Trophoblast cell (in vitro differentiated cells and primary cell): Measurements from ENCODE around the gene IRF7. TPM values are rescaled to one million over a fixed set of nuclear protein-coding genes. Genes with fewer than 3 reads are reported as not detected.

Experiments used
- DNase-seq, 2 donors: peaks; one replicate each; pipeline ENCODE4 v3.0.0-alpha.2; 2016
- H2AFZ ChIP-seq: 2 replicates; pipeline ENCODE4 v1.6.1; 2013; ENCODE audit warnings: low read length, moderate library complexity, mild to moderate bottlenecking; ENCODE audit not compliant: insufficient read depth, poor library complexity
- H2AK5ac ChIP-seq: 2 replicates; pipeline ENCODE4 v1.6.1; 2013; ENCODE audit warnings: mild to moderate bottlenecking, low read length
- H2BK120ac ChIP-seq: 2 replicates; pipeline ENCODE4 v1.6.1; 2013; ENCODE audit warnings: low read length, mild to moderate bottlenecking, moderate library complexity; ENCODE audit not compliant: insufficient read depth, poor library complexity
- H2BK12ac ChIP-seq: 2 replicates; pipeline ENCODE4 v1.6.1; 2013; ENCODE audit warnings: mild to moderate bottlenecking, low read length, moderate library complexity
- H2BK5ac ChIP-seq: 2 replicates; pipeline ENCODE4 v1.6.1; 2013; ENCODE audit warnings: low read length, low read depth, moderate library complexity, mild to moderate bottlenecking; ENCODE audit not compliant: poor library complexity
- H3K14ac ChIP-seq: 2 replicates; pipeline ENCODE4 v1.6.1; 2013; ENCODE audit warnings: mild to moderate bottlenecking, low read length
- H3K18ac ChIP-seq: 2 replicates; pipeline ENCODE4 v1.6.1; 2013; ENCODE audit warnings: mild to moderate bottlenecking, low read length
- H3K23ac ChIP-seq: 2 replicates; pipeline ENCODE4 v1.6.1; 2013; ENCODE audit warnings: low read length
- H3K27ac ChIP-seq: 2 replicates; pipeline ENCODE4 v1.5.1; 2013; ENCODE audit warnings: low read depth, mild to moderate bottlenecking, inconsistent platforms, low read length, moderate library complexity
- H3K27me3 ChIP-seq: 2 replicates; pipeline ENCODE4 v1.6.1; 2013; ENCODE audit warnings: inconsistent platforms, mild to moderate bottlenecking, low read length, moderate library complexity; ENCODE audit not compliant: insufficient read depth
- H3K36me3 ChIP-seq, 2 experiments: 1 replicate in 1 of 2; 2 replicates in 1 of 2; pipeline ENCODE4 v1.6.1; 2013; ENCODE audit warnings: low read length in 2 of 2, mild to moderate bottlenecking in 2 of 2, moderate library complexity in 1 of 2; ENCODE audit not compliant: insufficient read depth in 2 of 2, control insufficient read depth in 1 of 2
- H3K4ac ChIP-seq: 2 replicates; pipeline ENCODE4 v1.6.1; 2013; ENCODE audit warnings: low read depth, mild to moderate bottlenecking, low read length, moderate library complexity
- H3K4me1 ChIP-seq, 2 experiments: 1 replicate in 1 of 2; 2 replicates in 1 of 2; pipeline ENCODE4 v1.6.1; 2013; ENCODE audit warnings: low read length in 2 of 2, mild to moderate bottlenecking in 2 of 2, moderate library complexity in 1 of 2; ENCODE audit not compliant: insufficient read depth in 2 of 2, control insufficient read depth in 1 of 2
- H3K4me2 ChIP-seq: 2 replicates; pipeline ENCODE4 v1.6.1; 2013; ENCODE audit warnings: inconsistent platforms, mild to moderate bottlenecking, low read length, moderate library complexity
- H3K4me3 ChIP-seq: 2 replicates; pipeline ENCODE4 v1.5.1; 2013; ENCODE audit warnings: mild to moderate bottlenecking, low read depth, low read length, inconsistent platforms
- H3K79me1 ChIP-seq: one replicate; pipeline ENCODE4 v1.6.1; 2013; ENCODE audit warnings: low read length
- H3K79me2 ChIP-seq: 2 replicates; pipeline ENCODE4 v1.6.1; 2013; ENCODE audit warnings: low read length, mild to moderate bottlenecking; ENCODE audit not compliant: control insufficient read depth, insufficient read depth, poor library complexity
- H3K9ac ChIP-seq: 2 replicates; pipeline ENCODE4 v1.6.1; 2013; ENCODE audit warnings: mild to moderate bottlenecking, low read length
- H3K9me3 ChIP-seq: 2 replicates; pipeline ENCODE4 v1.6.1; 2013; ENCODE audit warnings: low read depth, mild to moderate bottlenecking, control low read depth, inconsistent platforms, low read length; ENCODE audit not compliant: insufficient read depth
- H4K12ac ChIP-seq: 2 replicates; pipeline ENCODE4 v1.6.1; 2013; ENCODE audit warnings: low read depth, mild to moderate bottlenecking, low read length, moderate library complexity
- H4K8ac ChIP-seq: 2 replicates; pipeline ENCODE4 v1.6.1; 2013; ENCODE audit warnings: low read depth, mild to moderate bottlenecking, low read length, moderate library complexity
- H4K91ac ChIP-seq: one replicate; pipeline ENCODE4 v1.6.1; 2013; ENCODE audit warnings: low read depth, mild to moderate bottlenecking, low read length, moderate library complexity
- WGBS: extraction: QIAGEN DNeasy Blood & Tissue Kit; methylation state at CpG from one replicate; pipeline ENCODE4 v1.1.7; 2013; ENCODE audit warnings: missing lambda C conversion rate; ENCODE audit not compliant: insufficient read length, insufficient coverage; ENCODE audit errors: extremely low coverage; 5-methylcytosine and 5-hydroxymethylcytosine counted together
- polyA plus RNA-seq: library from polyadenylated mRNA; stranded (reverse); fragments of 200-250 nt; gene quantifications from 2 replicates; pipeline ENCODE4 v1.2.3, GENCODE V29; 2013

The IRF7 gene
- 10.6 and 11.1 TPM in 2 replicates for polyA plus RNA-seq

DNA sequence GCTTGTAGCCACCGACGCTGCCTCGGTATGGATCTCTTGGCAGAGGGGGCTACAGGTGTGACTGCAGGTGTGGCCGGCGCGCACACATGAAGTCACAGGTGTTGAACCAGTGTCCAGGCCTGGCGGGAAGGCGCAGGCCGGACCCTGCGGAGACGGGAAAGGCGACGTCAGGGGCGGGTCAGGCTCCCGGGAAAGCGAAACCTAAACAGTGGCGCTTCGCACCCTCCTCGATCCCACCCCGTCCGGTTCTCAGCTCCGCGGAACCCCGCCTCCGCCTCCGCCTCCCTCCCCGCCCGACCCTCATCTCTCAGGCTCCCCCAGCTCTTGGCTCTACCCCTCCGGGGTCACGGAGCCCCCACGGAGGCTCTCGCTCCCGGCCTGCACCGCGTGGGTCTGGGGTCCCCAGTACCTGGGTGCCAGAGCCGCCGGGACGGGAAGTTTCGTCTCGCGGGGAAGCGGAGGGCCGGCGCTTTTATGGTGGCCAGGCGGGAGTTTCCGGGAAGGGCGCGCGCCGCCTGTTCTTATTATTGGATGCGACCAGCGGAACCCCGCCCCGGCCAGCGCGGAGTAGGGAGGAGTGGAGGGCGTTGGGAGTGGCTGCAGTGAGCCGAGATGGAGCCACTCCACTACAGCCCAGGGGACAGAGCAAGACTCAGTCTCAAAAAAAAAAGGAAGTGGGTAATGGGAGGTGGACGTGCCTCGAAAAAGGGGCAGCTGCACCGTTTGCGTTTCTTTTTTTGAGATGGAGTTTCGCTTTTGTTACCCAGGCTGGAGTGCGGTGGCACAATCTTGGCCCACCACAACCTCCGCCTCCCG lies at the start of gene IRF7:
IRF7 (minus strand) TSS at position 447 of the 816 bp plus-strand sequence. CDS start 586 bp downstream, outside the sequence.
- peak within 1 kb of the TSS; percentile 76 for H4K91ac ChIP-seq
- H3K9me3 ChIP-seq, result peaks cover 1% of the 10 kb centered on the region
- H2BK12ac ChIP-seq, result no peak within 1 kb of the TSS
- peak within 1 kb of the TSS; percentile 9 for H3K18ac ChIP-seq
- peak within 1 kb of the TSS; percentile 87 for H2BK5ac ChIP-seq
- H3K79me2 ChIP-seq, result no peaks in the 10 kb centered on the region
- peak; percentile 90 to 92 for DNase-seq
- H3K14ac ChIP-seq, result peak within 1 kb of the TSS; percentile 79
- no peaks in the 10 kb centered on the region for H3K27me3 ChIP-seq
- peaks cover 9 to 17% of the 10 kb centered on the region in 2 experiments for H3K4me1 ChIP-seq
- H3K23ac ChIP-seq, result no peak within 1 kb of the TSS
- peaks cover 2% of the 10 kb centered on the region for H3K79me1 ChIP-seq
- H3K4me2 ChIP-seq, result peak within 1 kb of the TSS; percentile 84
- H2AK5ac ChIP-seq, result peak within 1 kb of the TSS; percentile 54
- H2BK120ac ChIP-seq, result peak within 1 kb of the TSS; percentile 64
- H4K8ac ChIP-seq, result peak within 1 kb of the TSS; percentile 85
- H2AFZ ChIP-seq, result peak within 1 kb of the TSS; percentile 86
- H4K12ac ChIP-seq, result peak within 1 kb of the TSS; percentile 75
- peak within 1 kb of the TSS; percentile 68 for H3K27ac ChIP-seq
- peak within 1 kb of the TSS; percentile 84 for H3K4me3 ChIP-seq
- H3K4ac ChIP-seq, result peak within 1 kb of the TSS; percentile 43
- peaks cover 49 to 50% of the 10 kb centered on the region in 2 experiments for H3K36me3 ChIP-seq
- WGBS, result no CpG with 5 or more reads among the region's 66 CpGs
- peak within 1 kb of the TSS; percentile 73 for H3K9ac ChIP-seq

GRCh38 chr11:665062-665703 lies 49.4 kb upstream of the IRF7 start:
- no peak overlapping the region for H2AK5ac ChIP-seq
- WGBS, result no CpG with 5 or more reads among the region's 15 CpGs
- H3K4ac ChIP-seq, result no peak overlapping the region

GRCh38 chr11:662689-663274 lies 47.0 kb upstream of the IRF7 start:
- Histone ChIP-seq H3K9ac (no peak overlapping the region), H3K4me1 (no peaks in the 10 kb centered on the region), H2BK120ac (no peak overlapping the region), H3K4me2 (no peak overlapping the region), H3K79me1 (no peaks in the 10 kb centered on the region), H3K4me3 (no peak overlapping the region), H4K8ac (no peak overlapping the region), H3K27ac (no peak overlapping the region), H3K9me3 (peaks cover 4% of the 10 kb centered on the region), H3K23ac (no peak overlapping the region), H3K36me3 (peaks cover 47 to 54% of the 10 kb centered on the region in 2 experiments), H4K12ac (no peak overlapping the region), H3K27me3 (no peaks in the 10 kb centered on the region), H2AK5ac (no peak overlapping the region), H2BK12ac (no peak overlapping the region), H3K14ac (no peak overlapping the region), H4K91ac (no peak overlapping the region), H3K4ac (no peak overlapping the region), H3K79me2 (no peaks in the 10 kb centered on the region), H2BK5ac (no peak overlapping the region), H3K18ac (no peak overlapping the region), H2AFZ (no peak overlapping the region)
- peak; percentile 48 to 73 for DNase-seq
- WGBS, result no CpG with 5 or more reads among the region's 15 CpGs

More at GRCh38 chr11:665062-665703, 49.4 kb upstream of the IRF7 start:
- no peak for DNase-seq
- no peaks in the 10 kb centered on the region for H3K27me3 ChIP-seq
- no peak overlapping the region for H3K23ac ChIP-seq
- H2BK120ac ChIP-seq, result no peak overlapping the region
- H2BK5ac ChIP-seq, result no peak overlapping the region
- H4K12ac ChIP-seq, result no peak overlapping the region
- H3K18ac ChIP-seq, result no peak overlapping the region
- no peak overlapping the region for H3K27ac ChIP-seq
- no peak overlapping the region for H4K8ac ChIP-seq
- H2BK12ac ChIP-seq, result no peak overlapping the region
- H3K9ac ChIP-seq, result no peak overlapping the region
- peaks cover 4% of the 10 kb centered on the region for H3K9me3 ChIP-seq
- H3K79me1 ChIP-seq, result no peaks in the 10 kb centered on the region
- no peaks in the 10 kb centered on the region for H3K4me1 ChIP-seq
- H4K91ac ChIP-seq, result no peak overlapping the region
- H3K4me3 ChIP-seq, result no peak overlapping the region
- no peak overlapping the region for H3K4me2 ChIP-seq
- H2AFZ ChIP-seq, result no peak overlapping the region
- H3K14ac ChIP-seq, result no peak overlapping the region
- H3K36me3 ChIP-seq, result peaks cover 38 to 44% of the 10 kb centered on the region in 2 experiments
- no peaks in the 10 kb centered on the region for H3K79me2 ChIP-seq

DNA sequence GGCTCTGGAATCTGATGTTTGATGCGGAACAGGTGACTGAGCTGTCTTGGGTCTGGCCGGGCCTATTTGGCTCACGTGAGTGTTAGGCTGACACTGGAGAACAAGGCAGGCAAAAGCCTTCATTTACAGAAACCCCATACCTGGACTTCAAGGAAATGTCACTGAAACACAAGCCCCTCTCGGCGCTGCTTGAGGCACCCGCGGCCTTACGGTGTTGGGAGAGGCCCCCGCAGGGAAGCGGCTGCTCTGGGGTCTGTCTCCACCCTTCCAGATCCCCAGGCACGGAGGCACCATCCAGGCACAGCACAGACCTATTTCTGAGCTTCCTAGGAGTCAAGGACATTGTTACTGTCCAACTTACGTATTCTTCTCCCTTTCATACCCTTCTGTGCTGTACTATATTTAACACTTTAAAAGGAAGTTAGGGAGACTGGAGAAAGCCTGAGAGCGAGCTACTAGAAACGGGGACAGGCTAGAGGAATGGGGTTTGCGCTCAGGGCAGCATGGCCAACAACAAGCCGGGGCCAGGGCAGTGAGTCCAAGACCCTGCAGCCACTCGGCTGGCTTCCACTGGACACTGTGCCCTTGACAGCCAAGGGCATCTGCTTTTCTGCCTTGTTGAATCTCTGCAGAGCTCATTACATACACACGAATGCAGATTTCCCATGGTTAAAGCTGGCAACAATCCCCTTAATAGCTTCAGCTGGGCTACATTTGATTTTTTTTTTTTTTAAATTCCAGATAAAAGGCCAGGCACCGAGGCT lies 45.1 kb upstream of the IRF7 start:
- no peak overlapping the region for H3K4me3 ChIP-seq
- peaks cover 4% of the 10 kb centered on the region for H3K9me3 ChIP-seq
- H3K23ac ChIP-seq, result no peak overlapping the region
- no peaks in the 10 kb centered on the region for H3K4me1 ChIP-seq
- H3K4ac ChIP-seq, result no peak overlapping the region
- H3K18ac ChIP-seq, result no peak overlapping the region
- no peak overlapping the region for H2BK5ac ChIP-seq
- no peak overlapping the region for H3K27ac ChIP-seq
- H3K79me2 ChIP-seq, result no peaks in the 10 kb centered on the region
- no peak overlapping the region for H3K14ac ChIP-seq
- H3K79me1 ChIP-seq, result no peaks in the 10 kb centered on the region
- WGBS, result no CpG with 5 or more reads among the region's 19 CpGs
- peaks cover 48 to 49% of the 10 kb centered on the region in 2 experiments for H3K36me3 ChIP-seq
- no peak overlapping the region for H2BK120ac ChIP-seq
- no peaks in the 10 kb centered on the region for H3K27me3 ChIP-seq
- no peak overlapping the region for H4K12ac ChIP-seq
- H4K8ac ChIP-seq, result no peak overlapping the region
- H4K91ac ChIP-seq, result no peak overlapping the region
- no peak overlapping the region for H2AFZ ChIP-seq
- H2AK5ac ChIP-seq, result no peak overlapping the region
- no peak for DNase-seq
- no peak overlapping the region for H2BK12ac ChIP-seq
- H3K4me2 ChIP-seq, result no peak overlapping the region
- no peak overlapping the region for H3K9ac ChIP-seq
